Measurements from ENCODE around the gene SH3BP1. TPM values are rescaled to one million over a fixed set of nuclear protein-coding genes. Genes with fewer than 3 reads are reported as not detected.

Gene SH3BP1
- total and polyA plus RNA-seq, 9 of the 15 experiments (the other 6 are each of a cell fraction or from before 2014, with no cell fraction given): 0.10 to 36.2 (median 10.4) TPM

GRCh38 chr22:37604875-37605274 lies 34.6 kb upstream of the SH3BP1 start:
- peaks cover 12% of the 10 kb centered on the region for H3K79me2 ChIP-seq (ENCODE audit: control insufficient read depth, insufficient read depth, low read length)
- H3K9ac ChIP-seq (ENCODE audit: insufficient read depth in 1 of 2, low read depth in 2 of 2, low read length in 2 of 2): no peak overlapping the region
- 24% methylated on average over 5 of the region's 5 CpGs for WGBS (ENCODE audit: insufficient coverage, low coverage, missing lambda C conversion rate)
- peak overlapping the region; percentile 24; the same call in 1 of the 2 replicates for H2AFZ ChIP-seq (ENCODE audit: low read depth, low read length)
- no peak for ATAC-seq
- no peak overlapping the region for H3K27ac ChIP-seq (ENCODE audit: extremely low read depth, low read depth, low read length)
- no peak for FAIRE-seq
- no peaks in the 10 kb centered on the region for H3K9me3 ChIP-seq (replicated peaks; ENCODE audit: control insufficient read depth, insufficient read depth, low read depth, low read length)
- intact Hi-C loops (cut with micrococcal nuclease): no loop called here
- ChIA-PET CTCF (ENCODE audit: low intra/inter-chr PET ratio) (no interaction called here), POLR2A (interaction anchor here (0.6 kb wide), 1 partner anchor 27 kb away, joined by 3 read pairs; no protein-coding TSS in a partner anchor)
- H3K4me3 ChIP-seq: no peak overlapping the region
- no peaks in the 10 kb centered on the region for H3K9me1 ChIP-seq (ENCODE audit: control insufficient read depth, insufficient read depth, low read length)
- H3K27me3 ChIP-seq (ENCODE audit: control insufficient read depth in 2 of 2, insufficient read depth in 2 of 2, low read length in 2 of 2): no peaks in the 10 kb centered on the region
- H3K4me1 ChIP-seq (replicated peaks in 1 of 2; ENCODE audit: control insufficient read depth in 2 of 2, insufficient read depth in 2 of 2, low read length in 2 of 2): peaks cover 7 to 20% of the 10 kb centered on the region in 2 experiments; a peak in 4 of 5 replicates
- in situ Hi-C loops (cut with MboI): loop anchor here (5.0 kb wide), 1 partner anchor 73 kb away; no protein-coding TSS in a partner anchor
- TF ChIP-seq TEAD2 (tag; IDR thresholded peaks at IDR 0.05) (no peak), CAMTA2 (CRISPR knock-in tag; conservative IDR thresholded peaks at IDR 0.05) (no peak), PHF21A (IDR thresholded peaks at IDR 0.05; ENCODE audit: borderline replicate concordance, low read depth) (no peak)
- TF ChIP-seq, protein P1, sequence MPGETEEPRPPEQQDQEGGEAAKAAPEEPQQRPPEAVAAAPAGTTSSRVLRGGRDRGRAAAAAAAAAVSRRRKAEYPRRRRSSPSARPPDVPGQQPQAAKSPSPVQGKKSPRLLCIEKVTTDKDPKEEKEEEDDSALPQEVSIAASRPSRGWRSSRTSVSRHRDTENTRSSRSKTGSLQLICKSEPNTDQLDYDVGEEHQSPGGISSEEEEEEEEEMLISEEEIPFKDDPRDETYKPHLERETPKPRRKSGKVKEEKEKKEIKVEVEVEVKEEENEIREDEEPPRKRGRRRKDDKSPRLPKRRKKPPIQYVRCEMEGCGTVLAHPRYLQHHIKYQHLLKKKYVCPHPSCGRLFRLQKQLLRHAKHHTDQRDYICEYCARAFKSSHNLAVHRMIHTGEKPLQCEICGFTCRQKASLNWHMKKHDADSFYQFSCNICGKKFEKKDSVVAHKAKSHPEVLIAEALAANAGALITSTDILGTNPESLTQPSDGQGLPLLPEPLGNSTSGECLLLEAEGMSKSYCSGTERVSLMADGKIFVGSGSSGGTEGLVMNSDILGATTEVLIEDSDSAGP (CRISPR knock-in tag; IDR thresholded peaks at IDR 0.05): no peak
- TF ChIP-seq, protein P2, sequence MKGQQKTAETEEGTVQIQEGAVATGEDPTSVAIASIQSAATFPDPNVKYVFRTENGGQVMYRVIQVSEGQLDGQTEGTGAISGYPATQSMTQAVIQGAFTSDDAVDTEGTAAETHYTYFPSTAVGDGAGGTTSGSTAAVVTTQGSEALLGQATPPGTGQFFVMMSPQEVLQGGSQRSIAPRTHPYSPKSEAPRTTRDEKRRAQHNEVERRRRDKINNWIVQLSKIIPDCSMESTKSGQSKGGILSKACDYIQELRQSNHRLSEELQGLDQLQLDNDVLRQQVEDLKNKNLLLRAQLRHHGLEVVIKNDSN (CRISPR knock-in tag; IDR thresholded peaks at IDR 0.05): peak; percentile 33; the same call in 1 of the 2 replicates
- H3K4me2 ChIP-seq (ENCODE audit: insufficient read depth, low read length): no peak overlapping the region
- BruUV-seq (replicated peaks): no TSS peak
- no peaks in the 10 kb centered on the region for H4K20me1 ChIP-seq (replicated peaks; ENCODE audit: control insufficient read depth, insufficient read depth, low read length)
- H3K36me3 ChIP-seq (ENCODE audit: control insufficient read depth, insufficient read depth, low read length): no peaks in the 10 kb centered on the region
- no peak for DNase-seq (ENCODE audit: extremely low read depth in 1 of 4, low spot score in 3 of 4)
